ENCODE data around the gene DYNC1I1. TPM values are rescaled to one million over a fixed set of nuclear protein-coding genes. Genes with fewer than 3 reads are reported as not detected.

DYNC1I1 gene
- total and polyA plus RNA-seq, 2 donors (not counting 3 experiments of a cell fraction or from before 2014, with no cell fraction given), result 1.8 to 3.6 TPM

GRCh38 chr7:95997632-95998031 lies 225.3 kb downstream of the DYNC1I1 start:
- TF ChIP-seq CTCF (IDR thresholded peaks at IDR 0.05; ENCODE audit: extremely low read depth in 1 of 2, insufficient read depth in 1 of 2, low read depth in 1 of 2, low read length in 2 of 2), result no peak
- TF ChIP-seq JUN (IDR thresholded peaks at IDR 0.05; ENCODE audit: borderline replicate concordance, insufficient read depth, insufficient read length, low read depth), result no peak
- TF ChIP-seq POLR2A (IDR thresholded peaks at IDR 0.05; ENCODE audit: low read depth, low read length), result no peak
- TF ChIP-seq EZH2 (IDR thresholded peaks at IDR 0.05; ENCODE audit: borderline replicate concordance, low read depth, low read length, severe bottlenecking), result no peak
- no peak for TF ChIP-seq GATA2 (IDR thresholded peaks at IDR 0.05; ENCODE audit: insufficient read depth, insufficient read length, low read depth, low read length)
- TF ChIP-seq FOS (IDR thresholded peaks at IDR 0.05; ENCODE audit: borderline replicate concordance, insufficient read depth, low read length), result no peak
- no peak for TF ChIP-seq MAX (IDR thresholded peaks at IDR 0.05; ENCODE audit: insufficient read depth, insufficient read length)
- no peak for TF ChIP-seq POLR2AphosphoS5 (IDR thresholded peaks at IDR 0.05; ENCODE audit: insufficient read depth, low read depth, low read length)
- TF ChIP-seq MYC (IDR thresholded peaks at IDR 0.05; ENCODE audit: low read depth, low read length), result no peak
- no peaks in the 10 kb centered on the region for H3K9me3 ChIP-seq (replicated peaks; ENCODE audit: control insufficient read depth, insufficient read depth, low read length)
- H3K9ac ChIP-seq (replicated peaks; ENCODE audit: extremely low read depth, insufficient read depth, low read length), result no peak overlapping the region
- dilution Hi-C loops (cut with MboI; ENCODE audit: extremely low pct_ligation_motif_present, low sequenced_read_pairs), result no loop called here
- H2AFZ ChIP-seq (ENCODE audit: low read depth, low read length), result no peak overlapping the region
- DNase-seq (ENCODE audit: low read depth, low spot score) (no peak), FAIRE-seq (no peak)
- H3K4me1 ChIP-seq (ENCODE audit: control insufficient read depth, extremely low read depth, insufficient read depth, low read length), result no peaks in the 10 kb centered on the region
- H3K36me3 ChIP-seq (ENCODE audit: control insufficient read depth in 2 of 2, extremely low read depth in 1 of 2, insufficient read depth in 2 of 2, low read length in 2 of 2), result no peaks in the 10 kb centered on the region
- H3K4me2 ChIP-seq (ENCODE audit: insufficient read depth, low read length), result no peak overlapping the region
- no peak overlapping the region for H3K4me3 ChIP-seq (replicated peaks in 1 of 3; ENCODE audit: insufficient read depth in 1 of 3, low read depth in 1 of 3, low read length in 3 of 3)
- CTCF ChIA-PET, result no interaction called here
- H3K79me2 ChIP-seq (ENCODE audit: control insufficient read depth, insufficient read depth, low read length), result no peaks in the 10 kb centered on the region
- POLR2A ChIA-PET, result no interaction called here
- BruUV-seq (replicated peaks), result no TSS peak
- no peaks in the 10 kb centered on the region for H4K20me1 ChIP-seq (replicated peaks; ENCODE audit: control insufficient read depth, extremely low read depth, insufficient read depth, low read length)
- intact Hi-C loops (cut with micrococcal nuclease), result no loop called here
- H3K9me1 ChIP-seq (replicated peaks; ENCODE audit: control insufficient read depth, extremely low read depth, insufficient read depth, low read length), result no peaks in the 10 kb centered on the region
- no peaks in the 10 kb centered on the region for H3K27me3 ChIP-seq (ENCODE audit: control insufficient read depth in 2 of 2, insufficient read depth in 2 of 2, low read length in 2 of 2)
- no peak overlapping the region for H3K27ac ChIP-seq (ENCODE audit: insufficient read depth, low read depth, low read length)
